GM23248 (cell line): ENCODE data around the gene RCOR2.

Experiments used
- EZH2 ChIP-seq: fragments of 200-600 bp; sonication (generic); IDR thresholded peaks from 2 replicates; pipeline ENCODE4 v1.6.1; 2018; ENCODE audit warnings: antibody characterized with exemption, mild to moderate bottlenecking; ENCODE audit not compliant: insufficient read depth, poor library complexity, severe bottlenecking
- EZH2phosphoT487 ChIP-seq: fragments of 200-600 bp; sonication (generic); IDR thresholded peaks from 2 replicates; pipeline ENCODE4 v1.6.1; 2018; ENCODE audit warnings: antibody characterized with exemption, moderate library complexity, mild to moderate bottlenecking, low read depth; ENCODE audit not compliant: insufficient read depth

GRCh38 chr11:63904743-63905142 lies 12.2 kb downstream of the RCOR2 start:
- TF ChIP-seq EZH2phosphoT487 (no peak), EZH2 (no peak)
